SK-N-MC (cell line): Measurements from ENCODE around the gene PREX1.

Experiments
- EZH2 ChIP-seq: fragments of 200-600 bp; sonication (generic); IDR thresholded peaks from one replicate; pipeline ENCODE4 v1.6.1; 2017; ENCODE audit warnings: antibody characterized with exemption
- POLR2AphosphoS5 ChIP-seq: IDR thresholded peaks from 2 replicates; pipeline ENCODE4 v1.6.1; 2012; ENCODE audit warnings: mild to moderate bottlenecking, low read depth, low read length, borderline replicate concordance

- TF ChIP-seq POLR2AphosphoS5 (no peak), EZH2 (no peak)
Observed at GRCh38 chr20:48674461-48674860, 153.3 kb downstream of the PREX1 start.
